Ishikawa (cell line): ENCODE data around the gene TRPM3.

Source experiments
- CEBPB ChIP-seq: IDR thresholded peaks from 2 replicates; pipeline ENCODE4 v1.6.1; 2012
- CREB1 ChIP-seq: IDR thresholded peaks from 2 replicates; pipeline ENCODE4 v1.6.1; 2012; ENCODE audit warnings: low read depth
- EGR1 ChIP-seq: IDR thresholded peaks from 2 replicates; pipeline ENCODE4 v1.6.1; 2012
- EP300 ChIP-seq: IDR thresholded peaks from 2 replicates; pipeline ENCODE4 v1.6.1; 2012; ENCODE audit warnings: borderline replicate concordance
- MAX ChIP-seq: IDR thresholded peaks from 2 replicates; pipeline ENCODE4 v1.6.1; 2012
- NFIC ChIP-seq: IDR thresholded peaks from 2 replicates; pipeline ENCODE4 v1.6.1; 2012
- RAD21 ChIP-seq: IDR thresholded peaks from 2 replicates; pipeline ENCODE4 v1.6.1; 2012; ENCODE audit warnings: low read depth
- REST ChIP-seq: IDR thresholded peaks from 2 replicates; pipeline ENCODE4 v1.6.1; 2012; ENCODE audit warnings: low read depth, mild to moderate bottlenecking
- TAF1 ChIP-seq: IDR thresholded peaks from 2 replicates; pipeline ENCODE4 v1.6.1; 2012; ENCODE audit warnings: low read depth, mild to moderate bottlenecking
- TCF12 ChIP-seq: IDR thresholded peaks from 2 replicates; pipeline ENCODE4 v1.6.1; 2012; ENCODE audit warnings: low read depth
- YY1 ChIP-seq: IDR thresholded peaks from 2 replicates; pipeline ENCODE4 v1.6.1; 2012; ENCODE audit warnings: low read depth

- no peak for TF ChIP-seq RAD21
- no peak for TF ChIP-seq TCF12
- no peak for TF ChIP-seq REST
- no peak for TF ChIP-seq EP300
- no peak for TF ChIP-seq CEBPB
- no peak for TF ChIP-seq YY1
- no peak for TF ChIP-seq MAX
- TF ChIP-seq TAF1 = no peak
- TF ChIP-seq EGR1 = no peak
- TF ChIP-seq CREB1 = no peak
- no peak for TF ChIP-seq NFIC
Measured at GRCh38 chr9:70533492-70533891, 587.9 kb downstream of the TRPM3 start.
